Natural killer cell treated with Interleukin-12 subunit alpha and Interleukin-12 subunit beta and Interleukin-15 and Interleukin-18, amount 100 ng/mL, for 72 hours (primary cell): ENCODE results near the gene C16orf74. TPM values are rescaled to one million over a fixed set of nuclear protein-coding genes. Genes with fewer than 3 reads are reported as not detected.
A peak's percentile ranks its signal among the peaks of the same experiment; 100 is the strongest.

Source experiments
- ATAC-seq, 2 donors: fragments of 150-1000 bp; cut with Tn5 transposase in 1 of 2; sonication (Bioruptor Pico), chemical (Tn5 transposase) in 1 of 2; 2 replicates each; pipeline ENCODE4 v1.10.0; 2021
- DNase-seq: peaks from one replicate; pipeline ENCODE4 v3.0.0; 2022; ENCODE audit warnings: low spot score
- H3K27ac Mint-ChIP-seq, 2 donors: 1 replicate in 1 of 2; 2 replicates in 1 of 2; pipeline ENCODE4 v1.8.0; 2022; ENCODE audit warnings: mixed read lengths in 2 of 2, mild to moderate bottlenecking in 1 of 2, moderate library complexity in 1 of 2
- H3K27me3 Mint-ChIP-seq, 2 donors: 1 replicate in 1 of 2; 2 replicates in 1 of 2; pipeline ENCODE4 v1.8.0; 2022; ENCODE audit warnings: mixed read lengths in 2 of 2
- H3K36me3 Mint-ChIP-seq: one replicate; pipeline ENCODE4 v1.8.0; 2022; ENCODE audit warnings: mixed read lengths
- H3K4me1 Mint-ChIP-seq, 2 donors: 1 replicate in 1 of 2; 2 replicates in 1 of 2; pipeline ENCODE4 v1.8.0; 2022; ENCODE audit warnings: low read depth in 2 of 2, mixed read lengths in 2 of 2, mild to moderate bottlenecking in 1 of 2
- H3K4me3 Mint-ChIP-seq: one replicate; pipeline ENCODE4 v1.8.0; 2022; ENCODE audit warnings: mixed read lengths
- H3K9me3 Mint-ChIP-seq: 2 replicates; pipeline ENCODE4 v1.8.0; 2022; ENCODE audit warnings: mixed read lengths
- total RNA-seq, 2 donors: library from RNA; stranded (reverse); gene quantifications; one replicate each; pipeline ENCODE4 v1.2.3, GENCODE V29; 2022

Gene C16orf74
- total RNA-seq, 2 donors from 2014 or later: not detected

- no peak for ATAC-seq
- H3K4me1 Mint-ChIP-seq: no peaks in the 10 kb centered on the region
- no peak for DNase-seq
- H3K27ac Mint-ChIP-seq: no peak overlapping the region
- H3K36me3 Mint-ChIP-seq: no peaks in the 10 kb centered on the region
- peaks cover 0 to 3% of the 10 kb centered on the region in 2 donors for H3K27me3 Mint-ChIP-seq
- no peak overlapping the region for H3K4me3 Mint-ChIP-seq
- H3K9me3 Mint-ChIP-seq: peaks cover 3% of the 10 kb centered on the region
These were observed 35.5 kb downstream of the C16orf74 start for GRCh38 chr16:85715169-85716021.

- Mint-ChIP-seq H3K9me3 (peaks cover 3% of the 10 kb centered on the region), H3K4me1 (no peaks in the 10 kb centered on the region), H3K36me3 (no peaks in the 10 kb centered on the region), H3K4me3 (no peak overlapping the region), H3K27ac (no peak overlapping the region), H3K27me3 (peaks cover 0 to 3% of the 10 kb centered on the region in 2 donors)
- no peak for ATAC-seq
- no peak for DNase-seq
These were observed 38.1 kb downstream of the C16orf74 start for GRCh38 chr16:85712801-85713200.

- H3K4me3 Mint-ChIP-seq: no peak overlapping the region
These were observed 38.8 kb downstream of the C16orf74 start for GRCh38 chr16:85711982-85712587.

GRCh38 chr16:85710732-85711131 lies 40.2 kb downstream of the C16orf74 start:
- Mint-ChIP-seq H3K4me1 (no peaks in the 10 kb centered on the region), H3K9me3 (peaks cover 3% of the 10 kb centered on the region), H3K27me3 (peaks cover 0 to 3% of the 10 kb centered on the region in 2 donors), H3K27ac (no peak overlapping the region), H3K4me3 (no peak overlapping the region), H3K36me3 (no peaks in the 10 kb centered on the region)
- DNase-seq (no peak), ATAC-seq (no peak)

More at GRCh38 chr16:85711982-85712587, 38.8 kb downstream of the C16orf74 start:
- ATAC-seq (no peak), DNase-seq (no peak)
- no peaks in the 10 kb centered on the region for H3K36me3 Mint-ChIP-seq
- peaks cover 3% of the 10 kb centered on the region for H3K9me3 Mint-ChIP-seq
- H3K4me1 Mint-ChIP-seq: no peaks in the 10 kb centered on the region
- peaks cover 0 to 3% of the 10 kb centered on the region in 2 donors for H3K27me3 Mint-ChIP-seq
- H3K27ac Mint-ChIP-seq: no peak overlapping the region

GRCh38 chr16:85709766-85710585 lies 40.9 kb downstream of the C16orf74 start:
- no peak overlapping the region for H3K4me3 Mint-ChIP-seq
- DNase-seq (no peak), ATAC-seq (no peak)
- H3K27ac Mint-ChIP-seq: no peak overlapping the region
- no peaks in the 10 kb centered on the region for H3K27me3 Mint-ChIP-seq
- no peaks in the 10 kb centered on the region for H3K36me3 Mint-ChIP-seq
- H3K9me3 Mint-ChIP-seq: peaks cover 3% of the 10 kb centered on the region
- H3K4me1 Mint-ChIP-seq: no peaks in the 10 kb centered on the region

- no peak for ATAC-seq
- H3K36me3 Mint-ChIP-seq: no peaks in the 10 kb centered on the region
- peaks cover 3% of the 10 kb centered on the region for H3K9me3 Mint-ChIP-seq
- no peak for DNase-seq
- H3K4me3 Mint-ChIP-seq: no peak overlapping the region
- H3K27ac Mint-ChIP-seq: no peak overlapping the region
- H3K4me1 Mint-ChIP-seq: no peaks in the 10 kb centered on the region
- no peaks in the 10 kb centered on the region for H3K27me3 Mint-ChIP-seq
These were observed 42.6 kb downstream of the C16orf74 start for GRCh38 chr16:85708338-85708737.

- ATAC-seq (peak in 1 of 2 donors; percentile 11), DNase-seq (no peak)
- peaks cover 3% of the 10 kb centered on the region for H3K9me3 Mint-ChIP-seq
- H3K27ac Mint-ChIP-seq: no peak overlapping the region
- no peaks in the 10 kb centered on the region for H3K27me3 Mint-ChIP-seq
- no peak overlapping the region for H3K4me3 Mint-ChIP-seq
- no peaks in the 10 kb centered on the region for H3K36me3 Mint-ChIP-seq
- no peaks in the 10 kb centered on the region for H3K4me1 Mint-ChIP-seq
These were observed 43.3 kb downstream of the C16orf74 start for GRCh38 chr16:85707528-85708095.

- Mint-ChIP-seq H3K4me3 (no peak overlapping the region), H3K4me1 (no peaks in the 10 kb centered on the region), H3K27me3 (no peaks in the 10 kb centered on the region), H3K36me3 (no peaks in the 10 kb centered on the region), H3K27ac (no peak overlapping the region), H3K9me3 (no peaks in the 10 kb centered on the region)
- no peak for ATAC-seq
- no peak for DNase-seq
These were observed 44.4 kb downstream of the C16orf74 start for GRCh38 chr16:85706449-85707034.

- no peaks in the 10 kb centered on the region for H3K4me1 Mint-ChIP-seq
- no peaks in the 10 kb centered on the region for H3K9me3 Mint-ChIP-seq
- H3K27me3 Mint-ChIP-seq: no peaks in the 10 kb centered on the region
- H3K27ac Mint-ChIP-seq: no peak overlapping the region
- H3K36me3 Mint-ChIP-seq: no peaks in the 10 kb centered on the region
- no peak for DNase-seq
- no peak overlapping the region for H3K4me3 Mint-ChIP-seq
- no peak for ATAC-seq
These were observed 45.7 kb downstream of the C16orf74 start for GRCh38 chr16:85704900-85705846.

- DNase-seq (no peak), ATAC-seq (no peak)
- Mint-ChIP-seq H3K4me3 (no peak overlapping the region), H3K4me1 (no peaks in the 10 kb centered on the region), H3K9me3 (no peaks in the 10 kb centered on the region), H3K27ac (no peak overlapping the region), H3K27me3 (no peaks in the 10 kb centered on the region), H3K36me3 (no peaks in the 10 kb centered on the region)
These were observed 46.9 kb downstream of the C16orf74 start for GRCh38 chr16:85704011-85704410.

GRCh38 chr16:85699628-85700027 lies 51.3 kb downstream of the C16orf74 start:
- DNase-seq (no peak), ATAC-seq (no peak)
- Mint-ChIP-seq H3K27ac (no peak overlapping the region), H3K9me3 (no peaks in the 10 kb centered on the region), H3K4me3 (no peak overlapping the region), H3K27me3 (peaks cover 9 to 10% of the 10 kb centered on the region in 2 donors), H3K4me1 (no peaks in the 10 kb centered on the region), H3K36me3 (no peaks in the 10 kb centered on the region)

GRCh38 chr16:85698935-85699558 lies 51.8 kb downstream of the C16orf74 start:
- H3K27me3 Mint-ChIP-seq: peaks cover 9 to 10% of the 10 kb centered on the region in 2 donors
- no peak overlapping the region for H3K4me3 Mint-ChIP-seq
- DNase-seq (no peak), ATAC-seq (peak in 1 of 2 donors; percentile 33)
- no peaks in the 10 kb centered on the region for H3K9me3 Mint-ChIP-seq
- H3K36me3 Mint-ChIP-seq: no peaks in the 10 kb centered on the region
- H3K27ac Mint-ChIP-seq: no peak overlapping the region
- no peaks in the 10 kb centered on the region for H3K4me1 Mint-ChIP-seq
